ENCODE data around the gene HLA-G. TPM values are rescaled to one million over a fixed set of nuclear protein-coding genes. Genes with fewer than 3 reads are reported as not detected.

HLA-G gene
- total RNA-seq, 1 donor from 2014 or later = 0.41 TPM

- H3K27ac Mint-ChIP-seq (ENCODE audit: unreplicated experiment) = no peak overlapping the region
- no peak overlapping the region for H3K4me3 Mint-ChIP-seq (ENCODE audit: unreplicated experiment)
- H3K4me1 Mint-ChIP-seq (ENCODE audit: unreplicated experiment) = peaks cover 4% of the 10 kb centered on the region
- DNase-seq (ENCODE audit: low spot score) = no peak
- peaks cover 2% of the 10 kb centered on the region for H3K27me3 Mint-ChIP-seq (ENCODE audit: unreplicated experiment)
- no peak for TF ChIP-seq CTCF (IDR thresholded peaks at IDR 0.05; ENCODE audit: unreplicated experiment)
- no peaks in the 10 kb centered on the region for H3K9me3 Mint-ChIP-seq (ENCODE audit: unreplicated experiment)
- no peaks in the 10 kb centered on the region for H3K36me3 Mint-ChIP-seq (ENCODE audit: low read depth, unreplicated experiment)
Observed at GRCh38 chr6:29797135-29797534, 30.5 kb upstream of the HLA-G start.

- Mint-ChIP-seq H3K4me1 (ENCODE audit: unreplicated experiment) (peaks cover 4% of the 10 kb centered on the region), H3K27ac (ENCODE audit: unreplicated experiment) (no peak overlapping the region), H3K36me3 (ENCODE audit: low read depth, unreplicated experiment) (no peaks in the 10 kb centered on the region), H3K9me3 (ENCODE audit: unreplicated experiment) (no peaks in the 10 kb centered on the region), H3K27me3 (ENCODE audit: unreplicated experiment) (peaks cover 3% of the 10 kb centered on the region), H3K4me3 (ENCODE audit: unreplicated experiment) (no peak overlapping the region)
- no peak for TF ChIP-seq CTCF (IDR thresholded peaks at IDR 0.05; ENCODE audit: unreplicated experiment)
- DNase-seq (ENCODE audit: low spot score) = no peak
Observed at GRCh38 chr6:29797966-29798365, 29.7 kb upstream of the HLA-G start.

- Mint-ChIP-seq H3K4me3 (ENCODE audit: unreplicated experiment) (no peak overlapping the region), H3K27me3 (ENCODE audit: unreplicated experiment) (peaks cover 1% of the 10 kb centered on the region), H3K36me3 (ENCODE audit: low read depth, unreplicated experiment) (no peaks in the 10 kb centered on the region), H3K9me3 (ENCODE audit: unreplicated experiment) (no peaks in the 10 kb centered on the region), H3K27ac (ENCODE audit: unreplicated experiment) (no peak overlapping the region), H3K4me1 (ENCODE audit: unreplicated experiment) (no peaks in the 10 kb centered on the region)
- DNase-seq (ENCODE audit: low spot score) = no peak
- no peak for TF ChIP-seq CTCF (IDR thresholded peaks at IDR 0.05; ENCODE audit: unreplicated experiment)
Observed at GRCh38 chr6:29800254-29800653, 27.4 kb upstream of the HLA-G start.

- Mint-ChIP-seq H3K4me1 (ENCODE audit: unreplicated experiment) (no peaks in the 10 kb centered on the region), H3K36me3 (ENCODE audit: low read depth, unreplicated experiment) (no peaks in the 10 kb centered on the region), H3K27ac (ENCODE audit: unreplicated experiment) (no peak overlapping the region), H3K4me3 (ENCODE audit: unreplicated experiment) (no peak overlapping the region), H3K9me3 (ENCODE audit: unreplicated experiment) (no peaks in the 10 kb centered on the region), H3K27me3 (ENCODE audit: unreplicated experiment) (peaks cover 2% of the 10 kb centered on the region)
- no peak for DNase-seq (ENCODE audit: low spot score)
- no peak for TF ChIP-seq CTCF (IDR thresholded peaks at IDR 0.05; ENCODE audit: unreplicated experiment)
Observed at GRCh38 chr6:29806387-29806786, 21.2 kb upstream of the HLA-G start.

GRCh38 chr6:29809249-29809648, 18.4 kb upstream of the HLA-G start:
- Mint-ChIP-seq H3K9me3 (ENCODE audit: unreplicated experiment) (no peaks in the 10 kb centered on the region), H3K27me3 (ENCODE audit: unreplicated experiment) (peaks cover 7% of the 10 kb centered on the region), H3K36me3 (ENCODE audit: low read depth, unreplicated experiment) (no peaks in the 10 kb centered on the region), H3K4me3 (ENCODE audit: unreplicated experiment) (no peak overlapping the region), H3K27ac (ENCODE audit: unreplicated experiment) (no peak overlapping the region), H3K4me1 (ENCODE audit: unreplicated experiment) (no peaks in the 10 kb centered on the region)
- TF ChIP-seq CTCF (IDR thresholded peaks at IDR 0.05; ENCODE audit: unreplicated experiment) = no peak
- DNase-seq (ENCODE audit: low spot score) = no peak

All from endothelial cell (in vitro differentiated cells).